Measurements from ENCODE around the gene ZNF462.
"Not testable (repeated sequence)": the region's sequence is repeated elsewhere in the genome, so short reads cannot be mapped to it uniquely, and the experiment has no call there.

Gene ZNF462

GRCh38 chr9:106963684-106964083 lies 100.7 kb downstream of the ZNF462 start:
- DNase-seq, result no peak

GRCh38 chr9:106964329-106964728 lies 101.4 kb downstream of the ZNF462 start:
- DNase-seq, result no peak

DNA sequence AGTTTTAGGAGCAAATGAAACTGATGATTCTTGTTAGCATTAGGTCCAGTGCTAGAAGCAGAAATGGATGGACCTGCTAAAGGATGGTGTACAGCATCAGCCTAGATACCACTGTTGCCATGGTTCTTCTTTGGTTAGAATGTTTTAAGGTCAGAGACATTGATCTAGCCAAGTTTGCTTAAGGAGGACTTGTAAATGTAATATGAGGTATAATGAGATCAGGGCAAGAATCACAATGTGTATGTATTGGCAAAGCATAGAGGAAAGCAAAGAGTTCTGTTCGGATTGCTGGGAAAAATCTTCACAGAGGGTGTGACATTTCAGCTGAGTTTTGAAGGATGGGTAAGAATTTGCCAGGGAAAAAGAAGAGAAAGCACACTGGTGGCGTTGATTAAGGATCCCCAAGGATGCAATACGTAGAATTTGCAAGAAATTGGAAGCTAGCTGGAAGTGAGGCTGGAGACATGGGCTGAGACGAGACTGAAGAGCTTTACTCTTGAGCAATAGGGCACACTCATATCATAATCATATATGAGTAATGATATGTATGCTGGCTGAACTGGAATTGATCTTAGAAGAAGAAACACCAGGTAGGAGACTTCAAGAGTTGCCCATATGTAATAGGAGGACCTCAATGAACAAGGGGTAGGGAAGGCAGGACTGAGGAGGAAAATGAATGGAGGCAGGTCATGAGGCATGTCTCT lies 102.0 kb downstream of the ZNF462 start:
- no peak for DNase-seq

- no peak for DNase-seq
These were observed 103.5 kb downstream of the ZNF462 start for GRCh38 chr9:106966481-106966880.

GRCh38 chr9:106969696-106970095 lies 106.7 kb downstream of the ZNF462 start:
- no peak for DNase-seq

DNA sequence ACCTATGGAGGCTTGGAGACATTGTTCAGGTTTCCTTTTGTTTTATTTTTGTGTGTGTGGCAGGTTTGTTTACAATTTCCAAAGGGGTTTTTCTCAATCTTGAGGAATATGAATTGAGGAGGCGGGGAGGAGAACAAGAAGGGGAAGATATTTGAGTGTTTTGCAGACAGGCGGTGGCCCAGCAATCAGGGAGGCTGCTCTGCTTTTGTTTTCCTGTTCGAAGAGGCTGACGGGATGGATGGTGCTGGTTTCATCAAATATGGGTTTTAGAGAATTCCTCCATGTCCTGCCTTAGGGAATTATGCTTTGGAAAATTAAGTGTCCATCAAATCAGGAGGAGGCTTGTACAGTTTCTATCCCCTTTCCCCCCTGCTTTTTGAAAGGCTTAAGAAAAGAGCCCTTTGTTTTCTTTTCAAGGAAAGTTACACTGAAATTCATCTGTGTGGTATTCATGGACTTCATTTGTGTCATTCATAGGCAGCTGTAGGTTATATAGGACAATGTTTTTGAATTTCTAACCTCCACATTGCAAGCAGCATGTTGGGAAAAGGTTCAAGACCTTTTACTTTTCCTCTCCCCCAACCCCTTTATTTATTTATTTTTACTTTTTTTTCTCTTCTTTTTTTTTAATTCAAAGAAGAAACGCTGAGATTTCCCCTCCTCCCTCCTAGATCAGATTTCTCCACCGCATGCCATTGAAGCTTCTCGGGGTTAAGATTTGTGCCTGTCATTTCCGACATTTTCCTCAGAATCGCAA lies 107.4 kb downstream of the ZNF462 start:
- no peak for DNase-seq

- no peak for DNase-seq
These were observed 108.1 kb downstream of the ZNF462 start for GRCh38 chr9:106970976-106971457.

DNA sequence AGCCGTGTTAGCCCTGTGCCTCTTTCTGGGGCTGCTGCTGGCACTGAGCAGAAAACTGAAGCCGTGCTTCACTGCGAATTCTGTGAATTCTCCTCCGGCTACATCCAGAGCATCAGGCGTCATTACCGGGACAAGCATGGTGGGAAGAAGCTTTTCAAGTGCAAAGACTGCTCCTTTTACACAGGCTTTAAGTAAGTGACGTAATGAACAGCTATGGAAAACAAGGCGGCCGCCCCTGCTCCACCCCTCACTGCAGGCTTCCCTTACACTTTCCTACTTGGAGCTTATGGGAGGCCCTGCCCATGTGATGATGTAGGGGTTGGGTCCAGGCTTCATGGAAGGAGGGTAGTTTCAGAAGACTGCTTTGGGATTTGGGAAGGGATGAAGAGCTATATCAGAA lies 109.1 kb downstream of the ZNF462 start:
- no peak for DNase-seq

- DNase-seq, result no peak
These were observed 111.4 kb downstream of the ZNF462 start for GRCh38 chr9:106974341-106974740.

GRCh38 chr9:106976772-106977171 lies 113.8 kb downstream of the ZNF462 start:
- no peak for DNase-seq

- no peak for DNase-seq
These were observed 117.7 kb downstream of the ZNF462 start for GRCh38 chr9:106980551-106981101.

DNA sequence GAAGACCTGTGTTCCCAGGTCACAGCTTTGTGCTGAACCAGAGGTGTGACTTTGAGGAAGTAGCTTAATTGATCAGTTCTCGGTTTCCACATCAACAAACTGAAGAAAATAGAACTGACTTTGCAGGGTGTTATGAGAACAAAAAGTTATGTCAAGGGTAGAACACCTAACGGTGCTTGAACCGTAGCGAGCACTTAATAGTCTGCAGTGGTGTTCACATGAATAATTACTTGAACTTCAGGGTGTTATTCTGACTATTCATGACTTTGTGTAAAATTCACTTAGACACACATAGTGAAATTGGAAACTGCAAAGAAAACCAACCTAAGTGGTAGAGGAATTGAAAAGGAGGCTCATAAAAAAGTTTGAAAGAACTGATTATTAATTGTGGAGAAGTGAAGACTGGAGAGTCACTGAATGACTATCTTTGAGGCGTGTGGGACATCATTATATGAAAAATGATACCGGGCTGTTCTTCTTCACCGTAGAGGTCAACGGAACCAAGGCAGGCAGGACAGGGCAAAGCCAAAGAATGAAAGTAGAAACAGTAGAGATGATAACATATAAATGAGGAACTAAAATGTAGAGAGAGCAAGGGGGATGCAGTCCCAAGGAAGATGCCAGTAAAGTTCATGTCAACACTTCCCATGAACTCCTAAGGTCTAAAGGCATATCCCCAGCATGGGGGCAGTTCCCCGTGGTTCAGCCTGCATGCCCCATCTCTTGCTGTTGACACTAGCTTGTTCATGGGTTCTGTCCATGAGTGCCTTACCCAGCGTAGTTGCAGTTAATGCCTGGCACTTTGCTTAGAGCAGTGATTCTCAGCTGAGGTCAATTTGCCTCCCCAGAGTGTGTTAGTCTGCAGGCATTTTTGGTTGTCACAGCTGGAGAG lies 118.7 kb downstream of the ZNF462 start:
- DNase-seq, result no peak

GRCh38 chr9:106982636-106983035 lies 119.7 kb downstream of the ZNF462 start:
- DNase-seq, result no peak

DNA sequence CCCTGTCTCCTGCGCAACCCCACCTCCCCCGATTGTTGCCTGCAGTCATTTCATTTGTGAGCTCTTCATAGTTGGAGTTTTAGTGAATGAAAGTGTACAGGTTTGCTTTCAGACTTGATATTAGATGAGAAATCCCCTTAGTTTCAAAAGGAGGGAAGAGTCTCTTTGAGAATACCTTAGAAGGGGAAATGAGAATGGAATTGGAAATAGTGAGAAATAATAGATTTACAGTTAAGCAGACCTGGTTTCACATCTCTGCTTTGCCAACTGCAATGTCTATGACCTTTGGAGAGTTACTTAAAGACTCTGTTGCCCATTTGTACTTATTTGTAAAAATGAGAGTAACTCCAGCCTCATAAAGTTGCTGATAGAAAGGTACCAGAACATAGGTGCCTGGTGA lies 120.4 kb downstream of the ZNF462 start:
- no peak for DNase-seq

DNA sequence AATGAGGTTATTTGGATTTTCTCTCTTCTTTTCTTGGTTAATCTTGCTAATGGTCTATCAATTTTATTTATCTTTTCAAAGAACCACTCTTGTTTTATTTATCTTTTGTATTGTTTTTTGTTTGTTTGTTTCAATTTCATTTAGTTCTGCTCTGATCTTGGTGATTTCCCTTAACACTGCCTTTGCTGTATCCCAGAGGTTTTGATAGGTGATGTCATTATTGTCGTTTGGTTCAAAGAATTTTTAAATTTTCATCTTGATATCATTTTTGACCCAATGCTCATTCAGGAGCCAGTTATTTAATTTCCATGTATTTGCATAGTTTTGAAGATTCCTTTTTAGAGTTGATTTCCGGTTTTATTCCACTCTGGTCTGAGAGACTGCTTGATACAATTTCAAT lies 126.9 kb downstream of the ZNF462 start:
- not testable (repeated sequence) for DNase-seq

GRCh38 chr9:106992186-106992585 lies 129.2 kb downstream of the ZNF462 start:
- DNase-seq, result no peak

DNA sequence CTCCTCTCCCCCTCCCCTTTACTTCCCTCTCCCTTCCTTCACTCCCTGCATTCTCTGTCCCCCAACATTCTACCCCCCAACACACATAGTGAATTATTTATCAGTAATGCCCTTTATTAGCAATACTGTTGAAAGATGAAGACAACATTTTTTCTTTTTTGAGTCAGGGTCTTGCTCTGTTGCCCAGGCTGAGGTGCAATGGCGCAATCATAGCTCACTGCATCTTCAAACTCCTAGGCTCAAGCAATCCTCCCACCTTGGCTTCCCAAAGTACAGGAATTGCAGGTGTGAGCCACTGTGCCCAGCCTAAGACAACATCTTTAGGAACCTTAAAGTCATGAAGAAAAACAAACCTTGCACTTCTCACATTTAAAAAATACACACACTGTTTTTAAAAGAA lies 130.6 kb downstream of the ZNF462 start:
- DNase-seq, result no peak

DNA sequence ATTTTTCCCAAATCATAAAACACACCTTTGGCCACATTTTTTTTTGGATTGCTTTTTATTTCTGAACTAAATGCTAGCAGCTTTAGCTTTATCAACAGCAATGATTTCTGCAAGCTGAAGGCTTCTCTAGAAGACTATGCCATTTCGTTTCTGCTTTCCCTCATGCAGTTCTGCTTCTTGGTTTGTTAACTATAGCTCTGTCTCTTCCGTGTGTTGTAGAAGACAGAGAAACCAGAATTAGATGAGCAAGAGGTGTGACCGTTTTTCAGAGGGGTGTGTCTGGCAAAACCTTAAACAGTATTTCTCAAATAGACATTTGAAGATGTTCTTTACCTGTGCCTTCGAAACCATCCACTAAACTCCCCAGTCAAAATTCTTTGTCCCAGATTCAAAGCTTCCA lies 131.5 kb downstream of the ZNF462 start:
- DNase-seq, result no peak

DNA sequence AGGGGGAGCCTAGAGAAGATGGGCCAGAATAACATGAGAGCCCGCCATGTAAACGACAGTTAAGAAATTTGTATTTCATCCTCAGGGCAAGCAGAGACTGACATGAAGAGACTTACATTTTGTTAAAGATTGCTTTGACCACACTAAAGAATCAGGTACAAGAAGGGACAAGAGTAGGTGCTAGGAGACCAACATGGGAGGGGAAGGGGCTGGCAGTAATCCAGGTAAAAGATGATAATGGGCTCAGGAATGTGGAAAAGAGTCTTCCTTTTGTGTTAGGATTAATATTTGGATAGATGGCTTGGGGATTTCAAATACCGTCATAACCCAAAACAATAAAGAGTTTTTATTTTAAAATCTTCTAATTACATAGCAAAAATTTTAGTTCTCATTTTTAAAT lies 137.3 kb downstream of the ZNF462 start:
- no peak for DNase-seq

- DNase-seq, result no peak
These were observed 142.2 kb downstream of the ZNF462 start for GRCh38 chr9:107005201-107005600.

DNA sequence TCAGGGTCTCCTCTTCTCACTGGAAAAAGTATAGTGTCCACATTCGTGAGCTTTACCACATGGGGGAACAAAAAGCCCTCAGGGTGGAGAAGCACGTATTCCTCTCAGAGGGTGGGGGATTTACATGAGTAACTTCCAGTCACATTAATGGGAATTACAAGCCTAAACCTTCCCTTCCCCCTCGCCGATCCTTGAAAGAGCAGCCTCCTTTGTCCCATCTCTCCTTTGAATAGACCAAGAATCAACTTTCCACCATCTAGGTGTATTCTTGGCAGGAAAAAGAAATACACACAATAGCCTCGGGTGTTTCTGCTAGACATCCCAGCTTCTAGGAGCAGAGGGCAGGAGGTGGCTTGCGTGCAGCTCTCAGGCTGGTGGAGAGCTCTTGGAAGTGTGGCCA lies 144.4 kb downstream of the ZNF462 start:
- no peak for DNase-seq

DNA sequence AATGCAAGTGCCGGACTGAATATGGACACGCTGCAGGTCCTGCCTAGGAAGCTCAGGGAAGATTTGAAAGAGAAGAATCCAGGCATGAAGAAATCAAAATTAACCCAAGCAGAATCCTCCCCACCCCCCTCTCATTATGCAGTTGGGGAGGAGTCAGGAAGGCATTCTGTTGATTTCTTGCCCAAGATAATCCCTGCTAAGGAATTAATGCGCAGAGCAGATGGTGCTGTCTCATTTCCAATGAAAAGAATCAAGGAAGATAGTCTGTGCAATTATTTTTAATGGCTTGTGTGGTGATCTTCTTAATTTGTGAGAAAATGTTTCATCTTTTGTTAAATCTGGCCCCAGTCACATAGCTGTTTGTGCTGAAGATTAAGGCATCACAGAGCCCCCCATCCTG lies 145.0 kb downstream of the ZNF462 start:
- DNase-seq, result no peak

GRCh38 chr9:107008447-107008846 lies 145.5 kb downstream of the ZNF462 start:
- no peak for DNase-seq

Data from COR-L47 (cell line).